ENCODE measurements around the gene LDLRAD4. TPM values are rescaled to one million over a fixed set of nuclear protein-coding genes. Genes with fewer than 3 reads are reported as not detected.

Gene LDLRAD4
- polyA plus RNA-seq, 1 of the 3 experiments (the other 2 are of a cell fraction), result 0.16 TPM

DNA sequence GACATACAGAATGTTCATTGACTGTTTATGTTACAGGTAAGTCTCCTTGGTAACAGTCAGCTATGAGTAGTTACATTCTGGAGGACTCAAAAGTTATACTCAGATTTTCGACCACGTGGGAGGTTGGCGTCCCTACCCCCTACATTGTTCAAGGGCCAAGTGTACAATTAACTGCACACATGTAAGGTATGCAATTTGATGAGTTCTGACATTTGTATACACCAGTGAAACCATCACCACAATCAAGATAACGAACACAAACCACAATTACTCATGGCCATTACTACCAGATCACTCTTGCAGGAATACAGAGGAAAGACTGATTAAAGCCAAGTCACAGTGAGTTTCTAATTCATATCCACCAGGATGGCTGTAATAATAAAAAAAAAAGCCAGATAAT, 39.6 kb upstream of the LDLRAD4 start:
- Histone ChIP-seq H3K9me2 (no peaks in the 10 kb centered on the region), H4K20me1 (ENCODE audit: insufficient read depth) (no peaks in the 10 kb centered on the region), H3K79me2 (ENCODE audit: insufficient read depth) (no peaks in the 10 kb centered on the region), H3F3A (replicated peaks; ENCODE audit: insufficient read depth) (no peaks in the 10 kb centered on the region), H3K9ac (no peak overlapping the region), H3K4me2 (no peak overlapping the region), H2AFZ (ENCODE audit: low read depth) (no peak overlapping the region), H3K4me3 (ENCODE audit: low read depth in 2 of 2, low read length in 1 of 2) (no peak overlapping the region), H3K4me1 (ENCODE audit: control insufficient read depth in 1 of 2, insufficient read depth in 2 of 2, low read depth in 1 of 2, low read length in 1 of 2) (peaks cover 0 to 11% of the 10 kb centered on the region in 2 experiments; a peak in 1 of 4 replicates), H3K9me3 (no peaks in the 10 kb centered on the region), H3K27ac (ENCODE audit: low read depth in 2 of 2, low read length in 1 of 2) (no peak overlapping the region), H3K36me3 (replicated peaks in 1 of 2; ENCODE audit: control insufficient read depth in 1 of 2, insufficient read depth in 2 of 2, low read length in 1 of 2) (no peaks in the 10 kb centered on the region), H3K27me3 (ENCODE audit: insufficient read depth) (no peaks in the 10 kb centered on the region)
- 59% methylated on average over 4 of the region's 4 CpGs for WGBS (ENCODE audit: low lambda C conversion rate)
- DNase-seq, result no peak
- CTCF ChIA-PET, result interaction anchor here (1.1 to 1.5 kb wide), 2 partner anchors 14 to 66 kb away, joined by 3 read pairs; no protein-coding TSS in a partner anchor
- POLR2A ChIA-PET, result no interaction called here
- TF ChIP-seq CHD2 (IDR thresholded peaks at IDR 0.05; ENCODE audit: low read length, partially characterized antibody) (no peak), MEF2A (IDR thresholded peaks at IDR 0.05; ENCODE audit: borderline replicate concordance, low read depth) (no peak), TCF12 (IDR thresholded peaks at IDR 0.05) (no peak), TEAD4 (IDR thresholded peaks at IDR 0.05; ENCODE audit: borderline replicate concordance, insufficient read depth) (no peak), RCOR1 (IDR thresholded peaks at IDR 0.05; ENCODE audit: low read length) (no peak), FOXM1 (IDR thresholded peaks at IDR 0.05; ENCODE audit: low read depth) (no peak), TAF1 (IDR thresholded peaks at IDR 0.05; ENCODE audit: borderline replicate concordance, low read depth, low read length) (no peak), SIN3A (IDR thresholded peaks at IDR 0.05; ENCODE audit: borderline replicate concordance, low read depth, low read length) (no peak), GABPA (IDR thresholded peaks at IDR 0.05; ENCODE audit: low read depth) (no peak)
- TF ChIP-seq, protein P1, sequence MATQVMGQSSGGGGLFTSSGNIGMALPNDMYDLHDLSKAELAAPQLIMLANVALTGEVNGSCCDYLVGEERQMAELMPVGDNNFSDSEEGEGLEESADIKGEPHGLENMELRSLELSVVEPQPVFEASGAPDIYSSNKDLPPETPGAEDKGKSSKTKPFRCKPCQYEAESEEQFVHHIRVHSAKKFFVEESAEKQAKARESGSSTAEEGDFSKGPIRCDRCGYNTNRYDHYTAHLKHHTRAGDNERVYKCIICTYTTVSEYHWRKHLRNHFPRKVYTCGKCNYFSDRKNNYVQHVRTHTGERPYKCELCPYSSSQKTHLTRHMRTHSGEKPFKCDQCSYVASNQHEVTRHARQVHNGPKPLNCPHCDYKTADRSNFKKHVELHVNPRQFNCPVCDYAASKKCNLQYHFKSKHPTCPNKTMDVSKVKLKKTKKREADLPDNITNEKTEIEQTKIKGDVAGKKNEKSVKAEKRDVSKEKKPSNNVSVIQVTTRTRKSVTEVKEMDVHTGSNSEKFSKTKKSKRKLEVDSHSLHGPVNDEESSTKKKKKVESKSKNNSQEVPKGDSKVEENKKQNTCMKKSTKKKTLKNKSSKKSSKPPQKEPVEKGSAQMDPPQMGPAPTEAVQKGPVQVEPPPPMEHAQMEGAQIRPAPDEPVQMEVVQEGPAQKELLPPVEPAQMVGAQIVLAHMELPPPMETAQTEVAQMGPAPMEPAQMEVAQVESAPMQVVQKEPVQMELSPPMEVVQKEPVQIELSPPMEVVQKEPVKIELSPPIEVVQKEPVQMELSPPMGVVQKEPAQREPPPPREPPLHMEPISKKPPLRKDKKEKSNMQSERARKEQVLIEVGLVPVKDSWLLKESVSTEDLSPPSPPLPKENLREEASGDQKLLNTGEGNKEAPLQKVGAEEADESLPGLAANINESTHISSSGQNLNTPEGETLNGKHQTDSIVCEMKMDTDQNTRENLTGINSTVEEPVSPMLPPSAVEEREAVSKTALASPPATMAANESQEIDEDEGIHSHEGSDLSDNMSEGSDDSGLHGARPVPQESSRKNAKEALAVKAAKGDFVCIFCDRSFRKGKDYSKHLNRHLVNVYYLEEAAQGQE (IDR thresholded peaks at IDR 0.05; ENCODE audit: low read depth, low read length), result no peak
- TF ChIP-seq, protein P2, sequence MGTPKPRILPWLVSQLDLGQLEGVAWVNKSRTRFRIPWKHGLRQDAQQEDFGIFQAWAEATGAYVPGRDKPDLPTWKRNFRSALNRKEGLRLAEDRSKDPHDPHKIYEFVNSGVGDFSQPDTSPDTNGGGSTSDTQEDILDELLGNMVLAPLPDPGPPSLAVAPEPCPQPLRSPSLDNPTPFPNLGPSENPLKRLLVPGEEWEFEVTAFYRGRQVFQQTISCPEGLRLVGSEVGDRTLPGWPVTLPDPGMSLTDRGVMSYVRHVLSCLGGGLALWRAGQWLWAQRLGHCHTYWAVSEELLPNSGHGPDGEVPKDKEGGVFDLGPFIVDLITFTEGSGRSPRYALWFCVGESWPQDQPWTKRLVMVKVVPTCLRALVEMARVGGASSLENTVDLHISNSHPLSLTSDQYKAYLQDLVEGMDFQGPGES (IDR thresholded peaks at IDR 0.05; ENCODE audit: low read depth, low read length), result no peak
- TF ChIP-seq, protein P3, sequence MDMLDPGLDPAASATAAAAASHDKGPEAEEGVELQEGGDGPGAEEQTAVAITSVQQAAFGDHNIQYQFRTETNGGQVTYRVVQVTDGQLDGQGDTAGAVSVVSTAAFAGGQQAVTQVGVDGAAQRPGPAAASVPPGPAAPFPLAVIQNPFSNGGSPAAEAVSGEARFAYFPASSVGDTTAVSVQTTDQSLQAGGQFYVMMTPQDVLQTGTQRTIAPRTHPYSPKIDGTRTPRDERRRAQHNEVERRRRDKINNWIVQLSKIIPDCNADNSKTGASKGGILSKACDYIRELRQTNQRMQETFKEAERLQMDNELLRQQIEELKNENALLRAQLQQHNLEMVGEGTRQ (IDR thresholded peaks at IDR 0.05; ENCODE audit: borderline replicate concordance, low read depth, low read length), result no peak

Data from SK-N-SH (cell line).